Gastroesophageal sphincter (tissue), 4 donors: ENCODE results near the gene RABAC1. TPM values are rescaled to one million over a fixed set of nuclear protein-coding genes. Genes with fewer than 3 reads are reported as not detected.

ENCODE experiments used
- ATAC-seq: fragments of 150-250 bp; one replicate; pipeline ENCODE4 v1.9.1; 2016; ENCODE audit warnings: mild to moderate bottlenecking, moderate library complexity
- H3K27ac ChIP-seq, 4 donors: fragments of 200-600 bp; sonication (generic) in 3 of 4; 1 replicate in 3 of 4; 2 replicates in 1 of 4; pipeline ENCODE4 v1.5.1; 2016 to 2019
- H3K27me3 ChIP-seq: fragments of 200-600 bp; sonication (generic); one replicate; pipeline ENCODE4 v1.5.1; 2019
- H3K36me3 ChIP-seq, 2 donors: fragments of 200-600 bp; sonication (generic); one replicate each; pipeline ENCODE4 v1.5.1; 2019; ENCODE audit warnings: control low read depth in 1 of 2
- H3K4me1 ChIP-seq, 3 donors: fragments of 200-600 bp; sonication (generic); 1 replicate in 2 of 3; 2 replicates in 1 of 3; pipeline ENCODE4 v1.5.1; 2016 to 2019; ENCODE audit warnings: control low read depth in 2 of 3
- H3K4me3 ChIP-seq, 2 donors: fragments of 200-600 bp; sonication (generic); one replicate each; pipeline ENCODE4 v1.5.1; 2019; ENCODE audit warnings: mild to moderate bottlenecking in 1 of 2, moderate library complexity in 1 of 2
- H3K9me3 ChIP-seq, 3 donors: fragments of 200-600 bp; sonication (generic); one replicate each; pipeline ENCODE4 v1.5.1; 2017 to 2019; ENCODE audit warnings: control low read depth in 2 of 3
- CTCF ChIP-seq, 4 experiments: fragments of 200-600 bp in 2 of 4; fragments of 450-650 bp in 2 of 4; sonication (generic) in 1 of 4; IDR thresholded peaks; one replicate each; pipeline ENCODE4 v1.5.1; 2017 to 2019; ENCODE audit warnings: antibody characterized with exemption in 4 of 4, mild to moderate bottlenecking in 2 of 4, moderate library complexity in 2 of 4
- EP300 ChIP-seq: sonication (generic); formaldehyde crosslinking; IDR thresholded peaks from one replicate; pipeline ENCODE4 v1.6.1; 2017; ENCODE audit warnings: antibody characterized with exemption, mild to moderate bottlenecking
- POLR2A ChIP-seq, 2 donors: fragments of 450-650 bp; IDR thresholded peaks; one replicate each; pipeline ENCODE4 v1.6.1; 2017; ENCODE audit warnings: antibody characterized with exemption in 2 of 2, mild to moderate bottlenecking in 2 of 2, moderate library complexity in 1 of 2
- POLR2AphosphoS5 ChIP-seq: sonication (generic); formaldehyde crosslinking; IDR thresholded peaks from one replicate; pipeline ENCODE4 v1.6.1; 2017; ENCODE audit warnings: antibody characterized with exemption
- WGBS, 2 donors: methylation state at CpG; one replicate each; pipeline ENCODE4 v1.1.5; 2018; ENCODE audit warnings: low coverage in 1 of 2; 5-methylcytosine and 5-hydroxymethylcytosine counted together
- total RNA-seq, 4 donors: library from RNA; depleted of rRNA; stranded (reverse); fragments of >200 nt; gene quantifications; one replicate each; pipeline ENCODE4 v1.1.0, GENCODE V29; 2016

Gene RABAC1
- total RNA-seq, 4 donors from 2014 or later, result 150 to 215 (median 201) TPM

GRCh38 chr19:41928221-41928683 lies 30.9 kb downstream of the RABAC1 start, which contains the start of gene ERFL:
TSS of gene ERFL (minus strand) at chr19:41928449. CDS start at chr19:41912919, 15,530 bp downstream.
- no peaks in the 10 kb centered on the region for H3K36me3 ChIP-seq
- 0% methylated on average over 2 to 28 of the region's 49 CpGs for WGBS, 2 donors
- peak within 1 kb of the TSS in 1 of 2 donors; percentile 46 for H3K4me3 ChIP-seq

GRCh38 chr19:41927497-41928192 lies 31.5 kb downstream of the RABAC1 start:
- ATAC-seq, result no peak
- H3K27me3 ChIP-seq, result peaks cover 100% of the 10 kb centered on the region
- no peaks in the 10 kb centered on the region for H3K9me3 ChIP-seq
- peaks cover 0 to 23% (median 13%) of the 10 kb centered on the region in 3 donors for H3K4me1 ChIP-seq
- TF ChIP-seq EP300, result no peak
- H3K36me3 ChIP-seq, result no peaks in the 10 kb centered on the region
- no peak overlapping the region for H3K27ac ChIP-seq
- 16 to 23% methylated on average over 4 to 6 of the region's 43 CpGs for WGBS, 2 donors
- H3K4me3 ChIP-seq, result peak overlapping the region in 1 of 2 donors; percentile 46

More at GRCh38 chr19:41928221-41928683, 30.9 kb downstream of the RABAC1 start, which contains the start of gene ERFL:
- Histone ChIP-seq H3K9me3 (no peaks in the 10 kb centered on the region), H3K27me3 (peaks cover 100% of the 10 kb centered on the region), H3K27ac (no peak within 1 kb of the TSS), H3K4me1 (peaks cover 0 to 29% (median 13%) of the 10 kb centered on the region in 3 donors)
- ATAC-seq, result no peak
- TF ChIP-seq EP300 (no peak), POLR2A (IDR thresholded peaks at IDR 0.05) (no peak)

- no peaks in the 10 kb centered on the region for H3K9me3 ChIP-seq
- no peaks in the 10 kb centered on the region for H3K36me3 ChIP-seq
- H3K4me3 ChIP-seq, result no peak overlapping the region
- TF ChIP-seq CTCF (IDR thresholded peaks at IDR 0.05) (no peak), POLR2A (IDR thresholded peaks at IDR 0.05) (no peak), POLR2AphosphoS5 (no peak), EP300 (no peak)
- WGBS, 2 donors, result 34 to 53% methylated on average over 6 to 15 of the region's 16 CpGs
- H3K27me3 ChIP-seq, result peaks cover 100% of the 10 kb centered on the region
- H3K4me1 ChIP-seq, result peaks cover 0 to 20% (median 13%) of the 10 kb centered on the region in 3 donors
- ATAC-seq, result no peak
- H3K27ac ChIP-seq, result no peak overlapping the region
Observed at GRCh38 chr19:41926763-41927496, 32.2 kb downstream of the RABAC1 start.

- no peaks in the 10 kb centered on the region for H3K36me3 ChIP-seq
- H3K27me3 ChIP-seq, result peaks cover 100% of the 10 kb centered on the region
- H3K4me3 ChIP-seq, result no peak overlapping the region
- ATAC-seq, result no peak
- H3K4me1 ChIP-seq, result peaks cover 0 to 20% (median 13%) of the 10 kb centered on the region in 3 donors
- no peaks in the 10 kb centered on the region for H3K9me3 ChIP-seq
- no peak overlapping the region for H3K27ac ChIP-seq
- TF ChIP-seq POLR2AphosphoS5 (no peak), POLR2A (IDR thresholded peaks at IDR 0.05) (no peak), CTCF (IDR thresholded peaks at IDR 0.05) (no peak), EP300 (no peak)
- 19 to 29% methylated on average over 3 to 21 of the region's 27 CpGs for WGBS, 2 donors
Observed at GRCh38 chr19:41926028-41926762, 32.9 kb downstream of the RABAC1 start.

GRCh38 chr19:41925208-41926003 lies 33.7 kb downstream of the RABAC1 start:
- H3K36me3 ChIP-seq, result no peaks in the 10 kb centered on the region
- WGBS, 2 donors, result 27 to 41% methylated on average over 6 to 7 of the region's 7 CpGs

More at GRCh38 chr19:41925208-41926003, 33.7 kb downstream of the RABAC1 start:
- H3K27ac ChIP-seq, result no peak overlapping the region
- no peak for ATAC-seq
- TF ChIP-seq POLR2AphosphoS5 (no peak), CTCF (IDR thresholded peaks at IDR 0.05) (no peak), EP300 (no peak), POLR2A (IDR thresholded peaks at IDR 0.05) (no peak)
- H3K4me1 ChIP-seq, result peaks cover 0 to 20% (median 13%) of the 10 kb centered on the region in 3 donors
- peaks cover 100% of the 10 kb centered on the region for H3K27me3 ChIP-seq
- H3K9me3 ChIP-seq, result no peaks in the 10 kb centered on the region
- no peak overlapping the region for H3K4me3 ChIP-seq
